Omental fat pad (tissue), 4 donors: Measurements from ENCODE around the gene ARHGEF39. TPM values are rescaled to one million over a fixed set of nuclear protein-coding genes. Genes with fewer than 3 reads are reported as not detected.

Experiments used
- ATAC-seq: fragments of 150-250 bp; one replicate; pipeline ENCODE4 v1.9.1; 2016; ENCODE audit warnings: mild to moderate bottlenecking, moderate library complexity; ENCODE audit not compliant: low FRiP score
- DNase-seq: peaks from one replicate; pipeline ENCODE4 v3.0.0-alpha.2; 2019; ENCODE audit warnings: low spot score
- total RNA-seq, 4 donors: library from RNA; depleted of rRNA; stranded (reverse); fragments of >200 nt; gene quantifications; one replicate each; pipeline ENCODE4 v1.1.0, GENCODE V29; 2016
- TF ChIP-seq, protein P1 (sequence below), 3 donors: fragments of 450-650 bp; IDR thresholded peaks; one replicate each; pipeline ENCODE4 v1.5.1; 2016 to 2017; ENCODE audit warnings: antibody characterized with exemption in 3 of 3, mild to moderate bottlenecking in 3 of 3, moderate library complexity in 2 of 3

The ARHGEF39 gene
- total RNA-seq, 4 donors from 2014 or later, result 0.36 to 2.8 (median 0.65) TPM; not detected in 1

DNA sequence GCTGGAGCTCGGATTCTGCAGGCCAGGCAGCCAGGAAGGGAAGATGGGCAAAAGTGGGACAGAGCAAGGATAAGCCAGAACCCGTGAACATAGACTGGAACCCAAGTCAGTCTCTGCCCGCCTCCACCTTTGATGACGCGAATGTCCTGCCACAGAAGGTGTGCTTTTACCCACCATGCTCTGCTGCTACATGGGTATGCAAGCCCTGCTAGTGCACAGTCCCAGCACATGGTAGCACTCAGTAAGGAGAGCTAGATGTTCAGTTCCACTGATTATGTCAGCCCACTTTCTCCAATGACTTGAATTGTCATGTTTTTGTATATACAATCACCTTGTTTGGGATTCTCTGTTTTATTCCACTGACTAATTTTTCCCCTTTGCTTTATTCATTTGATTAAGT is 35.4 kb downstream of the ARHGEF39 start:
- TF ChIP-seq, protein P1, sequence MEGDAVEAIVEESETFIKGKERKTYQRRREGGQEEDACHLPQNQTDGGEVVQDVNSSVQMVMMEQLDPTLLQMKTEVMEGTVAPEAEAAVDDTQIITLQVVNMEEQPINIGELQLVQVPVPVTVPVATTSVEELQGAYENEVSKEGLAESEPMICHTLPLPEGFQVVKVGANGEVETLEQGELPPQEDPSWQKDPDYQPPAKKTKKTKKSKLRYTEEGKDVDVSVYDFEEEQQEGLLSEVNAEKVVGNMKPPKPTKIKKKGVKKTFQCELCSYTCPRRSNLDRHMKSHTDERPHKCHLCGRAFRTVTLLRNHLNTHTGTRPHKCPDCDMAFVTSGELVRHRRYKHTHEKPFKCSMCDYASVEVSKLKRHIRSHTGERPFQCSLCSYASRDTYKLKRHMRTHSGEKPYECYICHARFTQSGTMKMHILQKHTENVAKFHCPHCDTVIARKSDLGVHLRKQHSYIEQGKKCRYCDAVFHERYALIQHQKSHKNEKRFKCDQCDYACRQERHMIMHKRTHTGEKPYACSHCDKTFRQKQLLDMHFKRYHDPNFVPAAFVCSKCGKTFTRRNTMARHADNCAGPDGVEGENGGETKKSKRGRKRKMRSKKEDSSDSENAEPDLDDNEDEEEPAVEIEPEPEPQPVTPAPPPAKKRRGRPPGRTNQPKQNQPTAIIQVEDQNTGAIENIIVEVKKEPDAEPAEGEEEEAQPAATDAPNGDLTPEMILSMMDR (IDR thresholded peaks at IDR 0.05), result no peak
- DNase-seq (no peak), ATAC-seq (no peak)

DNA sequence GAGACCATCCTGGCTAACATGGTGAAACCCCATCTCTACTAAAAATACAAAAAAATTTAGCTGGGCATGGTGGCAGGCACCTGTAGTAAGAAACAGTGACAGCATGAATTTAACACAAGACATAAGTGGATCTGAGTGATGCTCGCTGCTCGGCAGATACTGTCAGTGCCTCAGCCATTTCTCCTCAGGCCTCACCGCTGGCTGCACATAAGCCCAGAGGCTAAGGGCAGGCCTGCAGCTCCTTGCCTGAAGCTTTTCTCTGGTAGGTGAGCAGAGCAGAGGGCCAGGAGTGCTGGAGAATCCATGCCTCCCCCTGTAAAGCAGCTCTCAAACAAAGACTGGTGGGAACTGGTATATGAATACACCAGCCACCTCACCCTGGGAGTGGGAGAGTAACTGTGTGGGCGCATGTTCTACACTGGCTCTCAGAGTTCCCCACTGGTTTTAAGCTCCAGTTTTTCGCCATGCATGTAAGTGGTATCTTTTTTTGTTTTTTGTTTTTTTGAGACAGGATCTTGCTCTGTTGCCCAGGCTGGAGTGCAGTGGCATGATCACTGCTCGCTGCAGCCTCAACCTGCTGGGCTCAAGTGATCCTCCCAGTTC is 36.5 kb downstream of the ARHGEF39 start:
- TF ChIP-seq, protein P1 (IDR thresholded peaks at IDR 0.05), result no peak
- DNase-seq, result no peak
- ATAC-seq, result no peak

DNA sequence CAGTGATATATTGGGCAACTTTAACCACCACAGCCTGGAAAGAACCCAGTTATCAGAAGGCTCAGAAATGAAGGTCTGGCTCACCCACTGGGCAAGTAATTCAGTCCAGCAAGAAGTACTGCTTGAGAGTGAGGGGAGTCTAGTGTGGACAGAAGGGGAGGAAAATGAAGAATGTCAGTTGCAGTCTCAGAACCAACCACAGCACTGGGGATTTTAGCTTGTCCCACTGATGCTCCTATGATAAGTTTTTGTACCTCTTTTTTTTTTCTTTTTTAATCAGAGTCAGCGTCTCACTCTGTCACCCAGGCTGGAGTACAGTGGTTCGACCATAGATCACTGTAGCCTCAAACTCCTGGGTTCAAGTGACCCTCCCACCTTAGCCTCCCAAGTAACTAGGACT is 37.4 kb downstream of the ARHGEF39 start:
- DNase-seq (no peak), ATAC-seq (no peak)
- TF ChIP-seq, protein P1 (IDR thresholded peaks at IDR 0.05), result no peak

DNA sequence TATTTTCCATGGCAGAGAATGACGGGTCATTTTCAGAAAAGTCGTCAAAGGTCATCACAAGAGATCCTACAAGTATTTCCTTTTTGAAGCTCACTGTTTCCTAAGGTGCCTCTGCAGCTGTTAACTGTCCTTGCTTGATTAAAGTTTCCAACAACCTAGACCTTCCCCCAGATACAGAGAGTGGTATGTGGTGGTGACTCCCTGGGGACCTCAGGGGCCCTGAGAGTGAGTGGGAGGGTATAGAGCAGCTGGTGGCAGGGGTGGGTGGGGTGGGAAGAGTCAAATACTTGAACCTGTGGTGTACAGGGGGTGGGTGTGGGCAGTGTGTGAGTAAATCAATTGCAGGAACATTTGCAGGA is 45.2 kb downstream of the ARHGEF39 start:
- TF ChIP-seq, protein P1 (IDR thresholded peaks at IDR 0.05), result no peak
- ATAC-seq (no peak), DNase-seq (no peak)

DNA sequence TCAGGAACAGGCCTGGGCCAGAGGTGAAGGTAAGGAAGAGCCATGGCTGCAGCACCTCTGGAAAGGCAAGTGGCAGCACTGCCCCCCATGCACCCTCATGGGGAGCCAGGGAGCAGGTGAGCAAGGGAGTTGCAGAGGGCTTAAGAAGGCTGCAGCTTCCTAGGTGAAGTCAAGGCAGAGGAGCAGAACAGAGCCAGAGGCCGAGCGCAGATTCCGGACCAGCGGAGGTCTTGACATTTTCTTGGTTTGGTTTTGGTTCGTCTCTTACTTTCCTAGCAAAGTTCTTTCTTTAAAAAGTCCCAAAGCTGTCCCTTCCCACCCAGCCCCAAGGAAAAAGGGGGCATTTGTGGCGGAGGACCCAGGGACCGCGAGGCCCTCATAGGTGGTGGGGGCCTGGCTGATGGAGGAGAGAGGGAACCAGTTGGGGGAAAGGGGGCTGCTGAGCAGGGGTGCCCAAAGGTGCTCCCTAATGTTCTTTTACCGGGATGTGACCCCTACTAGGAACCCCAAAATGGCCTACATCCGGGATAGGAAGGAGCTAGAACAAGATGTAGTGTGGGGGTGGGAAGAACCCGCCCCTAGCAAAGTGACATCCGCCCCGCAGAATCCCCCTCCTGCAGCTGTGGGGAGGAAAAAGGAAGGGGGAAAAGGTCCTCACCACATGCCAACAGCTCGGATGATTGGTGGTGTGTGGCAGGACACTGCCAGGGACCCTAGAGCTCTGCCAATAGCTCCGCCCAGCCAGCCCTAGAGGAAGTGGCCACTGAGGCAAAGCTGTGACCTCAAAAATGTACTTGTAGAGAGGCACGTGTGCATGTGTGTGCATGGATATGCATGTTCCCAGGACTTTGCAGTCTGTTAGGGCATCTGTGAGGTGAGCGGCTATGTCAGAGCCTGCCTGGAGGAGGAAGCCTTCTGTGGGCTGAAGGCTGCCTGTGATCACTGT is 45.9 kb downstream of the ARHGEF39 start:
- ATAC-seq (no peak), DNase-seq (no peak)
- TF ChIP-seq, protein P1 (IDR thresholded peaks at IDR 0.05), result no peak

DNA sequence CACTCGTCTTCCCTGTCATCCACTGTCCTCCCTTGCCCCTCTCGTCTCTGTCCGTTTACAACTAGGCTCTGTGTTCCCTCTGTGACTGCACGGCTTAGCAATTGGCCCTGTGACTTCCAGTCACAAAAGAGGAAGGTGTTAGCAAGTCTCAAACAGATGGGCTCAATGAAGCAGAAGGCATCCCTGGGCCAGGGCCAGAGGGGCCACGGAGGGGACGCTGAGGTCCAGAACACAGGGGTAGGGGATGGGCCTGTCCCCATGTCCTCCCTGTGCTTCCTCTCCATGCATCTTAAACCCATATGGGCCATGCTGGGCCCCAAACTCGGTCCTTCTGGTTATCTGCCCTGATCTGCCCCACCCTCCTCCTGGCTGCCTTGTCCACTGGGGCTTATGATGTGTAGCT is 46.7 kb downstream of the ARHGEF39 start, which contains the start of gene CD72:
CD72 (minus strand) TSS at position 89 of the 403 bp plus-strand sequence. CDS start 110 bp downstream, outside the sequence.
- no peak for DNase-seq
- TF ChIP-seq, protein P1 (IDR thresholded peaks at IDR 0.05), result no peak

More for the DNA sequence above, 46.7 kb downstream of the ARHGEF39 start, which contains the start of gene CD72:
- ATAC-seq, result no peak
